ENCODE data around the gene WDR13.
"Not testable (repeated sequence)": the region's sequence is repeated elsewhere in the genome, so short reads cannot be mapped to it uniquely, and the experiment has no call there.

The WDR13 gene

DNA sequence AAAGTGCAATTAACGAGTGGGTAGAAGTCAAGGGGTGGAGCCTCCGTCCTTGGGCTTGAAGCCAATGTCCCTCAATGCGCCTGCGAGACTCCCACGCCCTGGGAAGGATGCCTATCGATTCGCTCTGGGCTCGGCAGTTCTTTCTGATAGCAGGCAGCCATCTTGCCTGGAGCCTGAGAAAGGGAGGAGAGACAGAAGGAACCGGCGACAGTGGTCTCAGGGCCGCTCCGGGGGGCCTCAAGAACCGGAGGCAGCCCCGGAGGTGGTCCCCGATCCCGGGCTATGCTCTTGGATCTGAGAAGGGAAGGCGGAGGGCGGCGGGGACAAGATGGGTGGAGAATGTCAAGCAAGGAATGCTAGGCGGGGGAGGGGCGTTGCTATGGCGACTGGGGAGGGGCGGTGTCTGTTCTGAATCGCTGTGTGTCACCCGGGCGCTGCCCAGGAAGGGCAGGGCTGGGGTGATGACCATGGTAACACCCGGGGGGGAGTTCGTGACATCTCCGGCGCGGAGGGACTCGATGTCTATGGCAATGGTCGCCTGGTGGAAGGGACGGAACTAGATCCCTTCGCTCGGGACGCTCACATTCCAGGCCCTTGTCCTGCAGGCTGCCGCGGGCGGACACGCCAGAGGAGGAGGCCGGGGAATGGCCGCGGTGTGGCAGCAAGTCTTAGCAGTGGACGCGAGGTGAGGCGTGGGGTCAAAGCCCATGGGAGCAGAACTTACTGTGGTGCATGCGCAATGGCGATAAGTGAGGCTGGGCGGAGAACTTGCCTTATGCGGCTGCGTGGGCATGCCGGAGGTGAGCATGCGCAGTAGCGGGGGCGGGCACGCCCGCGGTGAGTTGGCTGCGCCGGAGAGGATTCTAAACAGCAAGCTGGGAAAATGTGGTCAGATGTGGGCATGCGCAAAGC is at the start of gene WDR13:
WDR13 (plus strand) TSS at position 140 of the 912 bp plus-strand sequence; CDS start at position 645, 505 bp downstream.
- DNase-seq, result peak; percentile 80

DNA sequence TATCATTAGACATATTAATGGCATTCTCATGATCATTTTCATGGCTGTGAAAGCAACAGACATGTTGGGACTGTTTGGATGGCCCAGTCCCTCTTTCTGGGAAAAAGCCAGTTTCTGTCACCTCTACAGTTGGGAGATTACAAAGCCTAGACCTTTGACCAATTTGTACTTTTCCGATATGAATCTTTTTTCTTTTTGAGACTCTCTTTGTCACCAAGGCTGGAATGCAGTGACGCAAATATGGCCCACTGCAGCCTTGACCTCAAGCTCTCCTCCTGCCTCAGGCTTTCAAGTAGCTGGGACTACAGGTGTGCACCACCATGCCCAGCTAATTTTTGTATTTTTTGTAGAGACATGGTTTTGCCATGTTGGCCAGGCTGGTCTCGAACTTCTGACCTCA is 48.4 kb upstream of the WDR13 start:
- no peak for DNase-seq

DNA sequence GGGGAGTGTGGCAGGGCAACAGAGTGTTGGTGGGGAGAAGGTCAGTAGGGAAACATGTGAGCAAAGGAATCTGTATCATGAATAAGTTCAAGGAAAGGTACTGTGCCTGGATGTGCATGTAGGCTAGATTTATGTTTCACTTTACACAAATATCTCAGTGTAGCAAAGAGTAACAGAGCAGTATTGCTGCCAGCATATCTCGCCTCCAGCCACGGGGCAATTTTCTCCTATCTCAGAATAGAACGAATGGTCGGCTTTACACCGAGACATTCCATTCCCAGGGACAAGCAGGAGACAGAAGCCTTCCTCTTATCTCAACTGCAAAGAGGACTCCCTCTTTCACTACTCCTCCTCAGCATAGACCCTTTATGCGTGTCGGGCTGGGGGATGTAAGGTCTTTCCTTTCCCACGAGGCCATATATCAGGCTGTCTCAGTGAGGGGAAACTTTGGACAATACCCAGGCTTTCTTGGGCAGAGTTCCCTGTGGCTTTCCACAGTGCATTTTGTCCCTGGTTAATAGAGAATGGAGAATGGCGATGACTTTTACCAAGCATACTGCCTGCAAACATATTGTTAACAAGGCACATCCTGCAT is 41.5 kb upstream of the WDR13 start:
- not testable (repeated sequence) for DNase-seq

DNA sequence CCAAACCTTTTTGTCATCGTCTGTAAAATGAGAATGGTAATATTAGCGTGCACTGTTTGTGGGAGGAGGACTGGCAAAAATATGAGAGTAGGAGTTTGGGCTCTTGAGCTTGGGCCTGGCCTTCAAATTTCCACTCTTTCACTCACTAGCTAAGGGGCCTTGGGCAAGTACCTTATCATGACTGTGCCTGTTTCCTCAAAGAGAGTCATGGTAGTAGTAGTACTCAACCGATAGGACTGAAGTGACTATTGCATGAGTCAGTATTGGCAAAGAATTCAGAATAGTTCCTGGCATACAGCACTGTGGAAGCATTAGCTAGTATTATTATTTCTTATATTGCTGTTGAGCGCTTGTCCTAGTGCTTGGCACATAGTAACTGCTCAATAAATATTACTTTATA is 39.0 kb upstream of the WDR13 start:
- no peak for DNase-seq

DNA sequence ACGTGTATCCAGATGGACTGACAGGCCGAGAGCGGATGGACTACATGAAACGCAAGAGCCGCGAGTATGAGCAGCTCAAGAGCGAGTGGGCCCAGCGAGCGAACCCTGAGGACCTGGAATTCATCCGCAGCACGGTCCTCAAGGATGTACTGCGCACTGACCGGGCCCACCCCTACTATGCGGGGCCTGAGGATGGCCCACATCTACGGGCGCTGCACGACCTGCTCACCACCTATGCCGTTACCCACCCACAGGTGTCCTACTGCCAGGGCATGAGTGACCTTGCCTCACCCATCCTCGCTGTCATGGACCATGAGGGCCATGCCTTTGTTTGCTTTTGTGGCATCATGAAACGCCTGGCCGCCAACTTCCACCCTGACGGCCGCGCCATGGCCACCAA is 37.7 kb upstream of the WDR13 start:
- DNase-seq, result no peak

DNA sequence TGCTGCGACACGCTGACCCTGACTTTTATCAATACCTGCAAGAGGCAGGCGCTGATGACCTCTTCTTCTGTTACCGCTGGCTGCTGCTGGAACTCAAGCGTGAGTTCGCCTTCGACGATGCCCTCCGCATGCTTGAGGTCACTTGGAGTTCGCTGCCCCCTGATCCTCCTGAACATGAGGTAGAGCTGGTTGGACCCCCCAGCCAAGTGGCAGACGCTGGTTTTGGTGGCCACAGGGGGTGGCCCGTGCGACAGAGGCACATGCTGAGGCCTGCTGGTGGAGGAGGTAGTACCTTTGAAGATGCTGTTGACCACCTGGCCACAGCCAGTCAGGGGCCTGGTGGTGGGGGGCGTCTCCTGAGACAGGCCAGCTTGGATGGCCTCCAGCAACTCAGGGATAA is 37.2 kb upstream of the WDR13 start:
- DNase-seq, result no peak

DNA sequence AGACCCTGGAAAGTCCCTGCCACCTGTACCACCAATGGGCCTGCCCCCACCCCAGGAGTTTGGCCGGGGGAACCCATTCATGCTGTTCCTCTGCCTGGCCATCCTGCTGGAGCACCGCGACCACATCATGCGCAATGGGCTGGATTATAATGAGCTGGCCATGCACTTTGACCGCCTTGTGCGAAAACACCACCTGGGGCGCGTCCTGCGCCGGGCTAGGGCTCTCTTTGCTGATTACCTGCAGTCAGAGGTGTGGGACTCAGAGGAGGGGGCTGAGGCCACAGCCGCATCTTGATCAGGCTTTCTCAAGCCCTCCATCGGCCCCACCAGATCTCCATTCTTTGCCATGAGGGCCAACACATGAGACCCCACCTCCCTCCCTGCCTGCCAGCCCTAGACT is 36.6 kb upstream of the WDR13 start:
- DNase-seq, result no peak

DNA sequence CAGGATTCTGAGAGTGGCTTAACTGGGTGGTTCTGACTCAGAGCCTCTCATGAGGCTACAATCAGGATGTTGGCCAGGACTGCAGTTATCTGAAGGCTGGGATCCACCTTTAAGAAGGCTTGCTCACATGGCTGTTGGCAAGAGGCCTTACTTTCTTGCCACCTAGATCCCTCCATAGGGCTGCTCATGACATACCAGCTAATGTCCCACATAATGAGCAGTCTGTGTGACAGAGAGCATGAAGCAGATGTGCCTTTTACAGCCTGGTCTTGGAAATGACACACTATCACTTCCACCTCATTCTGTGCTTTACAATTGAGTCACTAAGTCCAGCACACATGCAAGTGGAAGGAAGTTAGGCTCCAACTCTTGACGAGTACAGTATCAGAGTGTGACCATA is 27.3 kb upstream of the WDR13 start:
- no peak for DNase-seq

DNA sequence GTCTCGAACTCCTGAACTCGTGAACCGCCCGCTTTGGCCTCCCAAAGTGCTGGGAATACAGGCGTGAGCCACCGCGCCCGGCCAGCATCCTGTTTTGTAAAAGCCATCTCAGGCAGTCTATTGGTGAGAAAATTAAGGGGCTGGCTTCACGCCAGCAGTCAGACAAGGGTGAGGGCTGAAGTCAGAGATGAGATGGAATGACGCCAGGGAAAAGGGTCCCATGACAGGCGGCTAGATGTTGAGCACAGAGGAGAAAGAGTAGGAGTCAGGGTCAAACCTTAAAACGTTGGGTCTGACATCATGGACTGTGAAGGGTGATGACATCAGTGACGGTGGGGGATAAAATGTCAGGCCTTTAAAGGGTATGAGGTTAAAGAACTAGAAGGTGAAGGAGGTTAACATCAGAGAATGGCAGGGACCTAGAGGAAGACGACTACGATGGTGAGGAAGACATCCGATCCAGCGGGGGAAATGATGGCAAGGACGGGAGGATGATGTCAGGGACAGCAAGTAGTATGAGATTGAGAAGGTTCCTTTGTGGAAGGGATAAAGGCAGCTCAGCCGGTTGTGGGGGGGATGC is 23.5 kb upstream of the WDR13 start:
- DNase-seq, result peak; percentile 5

DNA sequence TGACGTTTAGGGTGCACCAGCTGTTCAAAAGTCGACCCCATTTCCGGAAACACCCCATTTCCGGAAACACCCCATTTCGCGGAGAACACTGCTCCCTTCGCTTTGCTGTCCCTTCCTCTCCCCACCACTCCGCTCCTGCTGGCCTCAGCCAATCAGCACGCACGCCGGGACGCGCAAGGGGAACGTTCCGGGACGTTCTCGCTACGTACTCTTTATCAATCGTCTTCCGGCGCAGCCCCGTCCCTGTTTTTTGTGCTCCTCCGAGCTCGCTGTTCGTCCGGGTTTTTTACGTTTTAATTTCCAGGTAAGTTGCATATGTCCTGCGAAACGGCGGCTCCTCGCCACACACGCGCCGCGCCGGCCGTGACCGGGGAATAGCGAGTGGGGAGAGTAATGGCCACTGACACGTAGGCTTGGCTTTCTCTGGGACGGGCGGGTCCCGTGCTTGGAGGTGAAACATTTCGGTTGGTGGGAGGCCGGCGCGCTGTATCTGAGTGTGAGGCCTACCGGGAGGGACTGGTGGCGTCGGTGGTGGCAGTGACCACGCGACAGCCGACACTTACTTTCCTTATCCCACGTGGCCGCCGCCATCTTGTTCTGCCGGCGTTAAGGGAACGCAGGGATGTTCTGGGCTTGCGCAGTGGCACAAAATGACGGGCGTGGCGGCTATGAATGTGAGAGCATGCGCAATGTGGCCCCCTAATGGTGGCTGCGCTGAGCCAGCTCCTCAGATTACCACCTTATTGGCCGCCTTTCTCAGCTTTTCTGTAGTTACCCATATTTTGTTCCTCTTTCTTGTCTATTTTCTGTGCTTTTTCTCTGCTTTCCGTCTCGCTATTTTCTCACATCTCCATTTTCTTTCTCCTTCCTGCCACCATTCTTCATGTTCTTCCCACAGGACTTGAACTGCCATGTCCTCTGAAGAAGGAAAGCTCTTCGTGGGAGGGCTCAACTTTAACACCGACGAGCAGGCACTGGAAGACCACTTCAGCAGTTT is 22.7 kb upstream of the WDR13 start, which contains the start of gene RBM3:
RBM3 (plus strand) TSS at position 215 of the 997 bp plus-strand sequence; CDS start at position 912, 697 bp downstream.
- peak; percentile 84 for DNase-seq

DNA sequence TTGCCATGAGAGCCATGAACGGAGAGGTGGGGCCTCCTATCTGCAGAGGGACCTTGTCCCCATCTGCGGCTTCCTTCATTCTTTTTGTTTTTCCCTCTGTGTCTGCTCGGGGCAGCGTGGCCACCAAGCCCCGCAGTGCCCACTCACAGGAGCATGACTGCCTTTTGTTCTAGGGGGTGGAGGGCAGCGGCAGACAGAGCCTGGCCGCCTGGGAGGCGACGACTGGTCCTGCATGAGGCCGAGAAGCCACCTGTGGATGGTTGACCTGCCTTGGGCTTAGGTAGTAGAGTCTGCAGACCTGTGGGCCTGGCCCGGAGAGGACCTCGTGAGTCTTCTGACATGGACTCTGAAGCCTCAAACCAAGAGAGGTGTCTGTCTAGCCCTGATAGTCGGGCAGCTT is 21.6 kb upstream of the WDR13 start:
- no peak for DNase-seq

DNA sequence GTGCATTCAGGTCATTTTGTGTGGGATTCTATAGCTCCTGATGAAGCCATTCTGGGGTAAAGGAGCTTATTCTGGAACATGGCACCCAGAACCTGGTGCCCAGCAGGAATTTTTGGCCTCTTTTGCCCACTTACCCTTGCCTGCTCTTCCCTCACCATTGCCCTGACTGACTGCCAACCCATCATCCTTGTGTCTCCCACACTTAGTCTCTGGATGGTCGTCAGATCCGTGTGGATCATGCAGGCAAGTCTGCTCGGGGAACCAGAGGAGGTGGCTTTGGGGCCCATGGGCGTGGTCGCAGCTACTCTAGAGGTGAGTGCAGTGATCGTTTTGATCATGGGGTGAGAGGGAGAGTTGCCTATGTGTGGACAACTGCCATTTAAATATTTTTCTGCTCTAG is 21.2 kb upstream of the WDR13 start:
- DNase-seq, result no peak

DNA sequence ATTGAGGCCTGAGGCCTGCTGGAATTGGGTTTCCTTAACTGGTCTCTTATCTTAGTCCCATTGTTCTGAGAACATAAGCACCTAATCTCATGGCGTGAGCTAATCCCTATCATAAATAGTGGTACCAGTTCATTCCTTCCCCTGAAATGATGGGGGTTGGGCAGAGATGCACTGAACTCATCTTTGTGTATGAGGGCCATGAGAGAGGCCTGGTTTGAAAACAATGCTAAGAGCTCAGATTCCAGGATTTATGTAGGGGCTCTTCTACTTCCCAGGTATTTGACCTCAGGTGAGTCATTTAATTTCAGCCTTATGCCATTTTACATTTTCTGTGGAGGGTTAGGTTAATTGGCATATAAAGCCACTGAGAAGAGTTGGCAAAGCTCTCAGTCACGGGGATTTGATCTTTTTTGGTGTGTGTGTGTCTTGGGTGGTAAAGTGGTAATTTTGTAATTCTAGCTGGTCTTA is 18.6 kb upstream of the WDR13 start:
- no peak for DNase-seq

DNA sequence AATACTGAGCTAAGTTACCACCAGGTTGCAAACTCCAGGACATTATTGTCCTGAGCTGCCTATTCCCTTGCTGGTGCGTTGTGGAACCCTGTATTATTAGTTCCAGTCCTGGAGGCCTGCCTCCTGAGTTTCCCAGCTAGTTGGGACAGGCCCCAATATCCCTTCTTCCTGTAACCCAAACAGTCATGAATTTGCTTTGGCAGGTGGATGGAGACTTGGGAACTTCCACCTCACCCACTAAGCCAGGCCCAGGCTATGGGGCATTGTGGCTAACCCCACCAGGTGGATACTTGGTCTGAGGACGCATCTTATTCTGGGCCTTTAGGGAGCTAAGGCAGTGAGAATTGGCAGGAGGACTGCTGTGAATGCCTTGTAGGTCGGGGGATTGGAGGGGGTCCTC is 18.0 kb upstream of the WDR13 start:
- DNase-seq, result no peak

DNA sequence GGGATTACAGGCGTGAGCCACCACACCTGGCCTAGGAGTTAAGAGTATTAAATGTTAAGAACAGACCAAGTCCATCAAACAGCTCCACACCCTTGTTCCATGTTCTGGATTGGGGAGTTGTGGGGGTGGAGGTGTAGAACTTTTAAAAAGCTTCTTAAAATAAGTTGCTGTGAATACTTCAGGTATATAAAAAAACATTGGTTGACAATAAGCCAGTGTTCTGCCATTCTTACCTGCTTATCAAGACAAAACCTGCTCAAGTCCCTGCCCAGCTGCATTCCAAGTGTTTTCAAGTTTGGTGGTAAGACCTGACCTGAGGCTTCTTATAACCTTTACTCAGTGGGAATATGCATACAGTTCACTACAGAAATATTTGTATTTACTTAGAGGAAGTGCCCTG is 16.6 kb upstream of the WDR13 start:
- DNase-seq, result no peak

DNA sequence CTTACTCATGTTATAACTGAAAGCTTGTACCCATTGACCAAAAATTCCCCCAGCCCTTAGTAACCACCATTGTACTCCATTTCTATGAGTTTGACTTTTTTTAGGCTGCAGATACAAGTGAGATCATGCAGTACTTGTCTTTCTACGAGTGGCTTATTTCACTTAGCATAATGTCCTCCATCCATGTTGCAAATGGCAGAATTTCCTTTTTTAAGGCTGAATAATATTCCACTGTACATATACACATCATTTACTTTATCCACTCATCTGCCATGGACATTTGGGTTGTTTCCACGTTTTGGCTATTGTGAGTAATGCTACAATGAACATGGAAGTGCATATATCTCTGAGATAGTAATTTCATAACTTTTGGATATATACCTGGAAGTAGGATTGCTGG is 12.6 kb upstream of the WDR13 start:
- no peak for DNase-seq

DNA sequence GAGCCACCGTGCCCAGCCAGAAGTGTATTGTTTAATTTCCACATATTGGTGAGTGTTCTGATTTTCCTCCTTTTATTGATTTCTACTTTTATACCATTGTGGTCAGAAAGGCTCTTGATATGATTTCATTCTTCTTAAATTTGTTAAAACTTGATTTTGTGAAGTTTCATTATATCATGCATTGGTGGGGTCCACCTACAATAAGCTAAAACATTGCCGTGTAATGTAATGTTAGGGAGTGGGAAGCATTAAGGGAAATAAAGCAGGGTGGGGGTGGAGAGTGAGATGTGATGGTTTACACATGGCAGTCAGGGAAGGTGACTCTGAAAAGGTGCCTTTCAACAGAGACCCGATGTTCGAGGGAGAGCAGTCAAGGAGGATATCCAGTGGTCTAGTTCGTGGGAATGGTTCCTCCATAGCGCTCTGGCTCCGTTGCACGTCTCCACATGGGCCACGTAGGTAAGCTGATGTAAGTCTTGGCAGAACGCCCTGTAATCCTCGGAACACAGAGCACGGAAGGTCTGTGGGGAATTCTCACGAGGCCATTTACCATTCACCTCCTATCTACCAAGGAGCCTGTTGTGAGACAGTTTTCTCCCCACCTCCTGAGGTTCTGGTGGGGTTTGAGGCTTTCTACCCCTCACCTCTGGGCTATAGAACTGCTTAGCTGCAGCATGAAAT is 7.7 kb upstream of the WDR13 start:
- no peak for DNase-seq

DNA sequence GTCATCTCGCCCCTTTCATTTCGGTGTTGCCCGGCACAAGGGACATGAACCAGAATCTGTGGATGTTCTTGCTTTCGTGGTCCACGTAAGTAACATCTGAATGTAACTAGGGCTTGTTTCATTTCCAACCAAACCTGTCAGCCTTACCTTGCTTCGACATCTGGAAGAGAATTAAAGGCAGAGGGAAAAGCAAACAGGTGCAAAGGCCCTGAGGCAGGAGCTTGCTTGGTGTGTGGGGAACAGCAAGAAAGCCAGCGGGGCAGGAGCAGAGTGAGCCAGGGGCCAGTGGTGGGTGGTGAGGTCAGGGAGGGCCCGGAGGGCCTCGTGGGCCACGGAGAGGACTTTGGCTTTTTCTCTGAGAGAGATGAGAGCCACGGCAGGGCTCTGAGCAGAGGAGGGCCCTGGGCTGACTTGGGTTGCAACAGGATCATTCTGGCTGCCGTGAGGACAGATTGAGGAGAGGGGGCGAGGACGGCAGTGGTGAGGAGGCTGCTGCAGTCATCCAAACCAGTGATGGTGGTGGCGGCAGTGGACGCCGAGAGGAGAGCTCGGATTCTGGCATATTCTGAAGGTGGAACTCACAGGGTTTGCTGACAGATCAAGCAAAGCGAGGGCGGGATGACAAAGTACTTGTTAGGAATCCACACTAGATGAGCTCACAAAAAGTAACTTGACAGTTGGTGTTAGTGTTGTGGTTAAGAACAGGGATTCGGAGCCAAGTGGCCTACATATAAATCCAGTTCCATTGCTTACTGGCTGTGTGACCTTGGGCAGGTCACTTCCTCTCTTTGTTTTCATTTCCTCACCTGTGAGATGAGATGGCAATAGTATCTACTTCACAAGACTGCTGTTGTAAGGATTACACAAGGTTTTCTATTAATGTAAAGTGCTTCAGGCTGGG is 6.8 kb upstream of the WDR13 start:
- DNase-seq, result no peak

DNA sequence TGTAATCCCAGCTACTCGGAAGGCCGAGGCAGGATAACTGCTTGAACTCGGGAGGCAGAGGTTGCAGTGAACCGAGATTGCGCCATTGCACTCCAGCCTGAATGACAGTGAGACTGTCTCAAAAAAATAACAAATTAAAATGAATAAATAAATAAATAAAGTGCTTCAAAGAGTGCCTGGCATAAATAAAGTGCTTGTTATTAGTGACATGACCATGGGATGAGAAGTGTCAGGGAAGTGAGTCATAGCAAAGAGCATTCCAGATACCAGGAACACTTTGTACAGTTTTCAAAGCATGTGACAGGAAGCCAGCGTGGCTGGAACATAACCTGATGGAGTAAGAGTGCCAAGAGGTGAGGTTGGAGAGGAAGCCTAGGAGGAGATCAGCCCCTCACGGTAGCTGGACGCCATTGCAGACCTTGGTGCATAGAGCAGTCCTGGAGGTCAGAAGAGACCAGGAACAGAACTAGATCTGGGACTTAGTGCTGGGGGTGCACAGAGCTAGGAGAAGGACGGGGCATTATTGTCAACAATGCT is 6.0 kb upstream of the WDR13 start:
- DNase-seq, result no peak

DNA sequence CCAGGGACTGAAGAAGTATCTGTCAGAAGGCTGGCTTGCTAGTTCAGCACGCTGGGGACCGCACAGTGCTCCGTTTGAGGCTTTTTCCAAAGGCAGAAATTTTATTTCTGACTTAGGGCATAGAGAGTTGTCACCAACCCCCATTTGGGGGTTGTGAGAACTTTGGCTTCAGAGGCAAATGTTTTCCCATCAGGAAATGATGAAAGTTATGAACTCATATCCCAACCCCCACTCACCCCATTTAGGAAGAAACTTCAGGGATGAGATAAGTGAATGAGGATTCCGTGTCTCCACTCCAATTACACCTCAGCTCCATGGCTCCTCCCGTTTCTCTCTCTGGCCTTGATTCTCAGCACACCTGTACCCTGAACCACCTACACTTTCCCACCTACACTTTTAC is 4.3 kb upstream of the WDR13 start:
- DNase-seq, result no peak

DNA sequence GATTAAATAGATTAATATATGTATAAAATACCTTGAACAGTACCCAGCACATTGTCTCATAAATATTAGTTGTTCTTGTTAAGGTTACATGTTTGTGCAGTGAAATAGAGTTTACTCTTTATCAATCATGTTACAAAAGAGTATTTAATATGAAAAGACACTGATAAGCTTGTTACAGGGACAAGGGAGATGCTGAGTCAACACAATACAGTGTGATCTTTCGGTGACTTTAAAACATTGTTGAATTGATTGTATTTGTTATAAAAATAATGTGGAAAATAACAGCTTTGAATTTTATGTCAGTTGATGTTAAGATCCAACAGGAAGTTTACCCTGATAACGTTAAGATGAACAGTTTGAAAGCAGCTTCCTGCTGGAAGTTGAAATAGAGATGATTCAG is 1.4 kb upstream of the WDR13 start:
- DNase-seq, result no peak
